Ishikawa (cell line): ENCODE measurements around the gene COPZ1.

Source experiments
- EGR1 ChIP-seq: IDR thresholded peaks from 2 replicates; pipeline ENCODE4 v1.6.1; 2012
- EP300 ChIP-seq: IDR thresholded peaks from 2 replicates; pipeline ENCODE4 v1.6.1; 2012; ENCODE audit warnings: borderline replicate concordance
- RAD21 ChIP-seq: IDR thresholded peaks from 2 replicates; pipeline ENCODE4 v1.6.1; 2012; ENCODE audit warnings: low read depth
- TAF1 ChIP-seq: IDR thresholded peaks from 2 replicates; pipeline ENCODE4 v1.6.1; 2012; ENCODE audit warnings: low read depth, mild to moderate bottlenecking
- YY1 ChIP-seq: IDR thresholded peaks from 2 replicates; pipeline ENCODE4 v1.6.1; 2012; ENCODE audit warnings: low read depth
- TF ChIP-seq, protein P1 (sequence below): IDR thresholded peaks from 2 replicates; pipeline ENCODE4 v1.6.1; 2012; ENCODE audit warnings: low read depth, mild to moderate bottlenecking

DNA sequence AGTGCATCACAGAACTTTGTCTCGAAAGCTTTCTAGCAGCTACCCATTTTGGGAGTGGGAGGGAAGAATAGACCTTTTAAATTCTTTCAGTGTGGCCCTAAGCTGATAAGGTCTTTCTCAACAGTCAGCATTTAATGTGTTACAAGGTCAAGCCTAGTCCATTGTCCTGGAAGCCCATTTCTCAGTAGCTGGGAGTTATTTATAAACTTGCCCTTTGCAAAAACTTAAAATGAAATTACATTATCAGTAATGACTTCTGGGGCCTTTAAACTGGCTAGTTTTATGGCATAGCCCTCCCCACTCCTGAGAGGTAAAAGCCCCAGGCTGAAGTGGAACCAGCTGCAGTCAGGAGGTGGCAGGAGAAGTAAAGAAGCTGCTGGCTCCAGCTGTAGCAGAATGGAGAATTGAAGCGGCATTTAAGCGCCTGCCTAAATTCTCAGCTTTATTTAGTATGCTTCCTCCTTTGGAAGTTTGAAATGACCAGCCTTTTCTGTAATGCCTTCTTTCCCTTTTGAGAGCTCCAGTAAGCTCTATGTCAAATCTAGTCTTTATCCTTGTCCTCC, 12.4 kb downstream of the COPZ1 start:
- TF ChIP-seq EGR1 = no peak
- no peak for TF ChIP-seq EP300
- TF ChIP-seq, protein P1, sequence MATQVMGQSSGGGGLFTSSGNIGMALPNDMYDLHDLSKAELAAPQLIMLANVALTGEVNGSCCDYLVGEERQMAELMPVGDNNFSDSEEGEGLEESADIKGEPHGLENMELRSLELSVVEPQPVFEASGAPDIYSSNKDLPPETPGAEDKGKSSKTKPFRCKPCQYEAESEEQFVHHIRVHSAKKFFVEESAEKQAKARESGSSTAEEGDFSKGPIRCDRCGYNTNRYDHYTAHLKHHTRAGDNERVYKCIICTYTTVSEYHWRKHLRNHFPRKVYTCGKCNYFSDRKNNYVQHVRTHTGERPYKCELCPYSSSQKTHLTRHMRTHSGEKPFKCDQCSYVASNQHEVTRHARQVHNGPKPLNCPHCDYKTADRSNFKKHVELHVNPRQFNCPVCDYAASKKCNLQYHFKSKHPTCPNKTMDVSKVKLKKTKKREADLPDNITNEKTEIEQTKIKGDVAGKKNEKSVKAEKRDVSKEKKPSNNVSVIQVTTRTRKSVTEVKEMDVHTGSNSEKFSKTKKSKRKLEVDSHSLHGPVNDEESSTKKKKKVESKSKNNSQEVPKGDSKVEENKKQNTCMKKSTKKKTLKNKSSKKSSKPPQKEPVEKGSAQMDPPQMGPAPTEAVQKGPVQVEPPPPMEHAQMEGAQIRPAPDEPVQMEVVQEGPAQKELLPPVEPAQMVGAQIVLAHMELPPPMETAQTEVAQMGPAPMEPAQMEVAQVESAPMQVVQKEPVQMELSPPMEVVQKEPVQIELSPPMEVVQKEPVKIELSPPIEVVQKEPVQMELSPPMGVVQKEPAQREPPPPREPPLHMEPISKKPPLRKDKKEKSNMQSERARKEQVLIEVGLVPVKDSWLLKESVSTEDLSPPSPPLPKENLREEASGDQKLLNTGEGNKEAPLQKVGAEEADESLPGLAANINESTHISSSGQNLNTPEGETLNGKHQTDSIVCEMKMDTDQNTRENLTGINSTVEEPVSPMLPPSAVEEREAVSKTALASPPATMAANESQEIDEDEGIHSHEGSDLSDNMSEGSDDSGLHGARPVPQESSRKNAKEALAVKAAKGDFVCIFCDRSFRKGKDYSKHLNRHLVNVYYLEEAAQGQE = no peak
- no peak for TF ChIP-seq TAF1
- TF ChIP-seq RAD21 = no peak
- no peak for TF ChIP-seq YY1
